ENCODE data around the gene PRKCH.

Gene PRKCH

GRCh38 chr14:61573748-61574513, 252.6 kb downstream of the PRKCH start:
- no peak for DNase-seq

- DNase-seq, result no peak
Measured at GRCh38 chr14:61574514-61574807, 253.1 kb downstream of the PRKCH start.

GRCh38 chr14:61575126-61575525, 253.7 kb downstream of the PRKCH start:
- DNase-seq, result no peak

GRCh38 chr14:61575551-61576150, 254.3 kb downstream of the PRKCH start:
- DNase-seq, result no peak

GRCh38 chr14:61577506-61577931, 256.1 kb downstream of the PRKCH start:
- DNase-seq, result no peak

- no peak for DNase-seq
Measured at GRCh38 chr14:61578745-61579144, 257.4 kb downstream of the PRKCH start.

- DNase-seq, result no peak
Measured at GRCh38 chr14:61581340-61581739, 260.0 kb downstream of the PRKCH start.

- DNase-seq, result no peak
Measured at GRCh38 chr14:61581955-61582615, 260.7 kb downstream of the PRKCH start.

- DNase-seq, result no peak
Measured at GRCh38 chr14:61582815-61583214, 261.4 kb downstream of the PRKCH start.

GRCh38 chr14:61584331-61584741, 263.0 kb downstream of the PRKCH start:
- DNase-seq, result no peak

GRCh38 chr14:61585598-61586543, 264.5 kb downstream of the PRKCH start:
- DNase-seq, result no peak

- DNase-seq, result no peak
Measured at GRCh38 chr14:61586544-61587055, 265.2 kb downstream of the PRKCH start.

- no peak for DNase-seq
Measured at GRCh38 chr14:61587081-61587713, 265.8 kb downstream of the PRKCH start.

GRCh38 chr14:61588419-61588901, 267.1 kb downstream of the PRKCH start:
- no peak for DNase-seq

- no peak for DNase-seq
Measured at GRCh38 chr14:61589691-61590581, 268.6 kb downstream of the PRKCH start.

GRCh38 chr14:61591862-61592261, 270.5 kb downstream of the PRKCH start:
- no peak for DNase-seq

GRCh38 chr14:61593330-61593729, 272.0 kb downstream of the PRKCH start:
- no peak for DNase-seq

- no peak for DNase-seq
Measured at GRCh38 chr14:61596990-61597389, 275.6 kb downstream of the PRKCH start.

GRCh38 chr14:61598980-61599379, 277.6 kb downstream of the PRKCH start:
- DNase-seq, result no peak

- no peak for DNase-seq
Measured at GRCh38 chr14:61599942-61600341, 278.6 kb downstream of the PRKCH start.

All from effector CD8-positive, alpha-beta T cell (primary cell).